GM03348 (cell line): ENCODE data around the gene DAZL.
A peak's percentile ranks its signal among the peaks of the same experiment; 100 is the strongest.

ENCODE experiments used
- DNase-seq: peaks from one replicate; pipeline ENCODE4 v3.0.0; 2012; ENCODE audit warnings: low spot score

DAZL gene

GRCh38 chr3:16595778-16596177 is 9.4 kb downstream of the DAZL start:
- no peak for DNase-seq

DNA sequence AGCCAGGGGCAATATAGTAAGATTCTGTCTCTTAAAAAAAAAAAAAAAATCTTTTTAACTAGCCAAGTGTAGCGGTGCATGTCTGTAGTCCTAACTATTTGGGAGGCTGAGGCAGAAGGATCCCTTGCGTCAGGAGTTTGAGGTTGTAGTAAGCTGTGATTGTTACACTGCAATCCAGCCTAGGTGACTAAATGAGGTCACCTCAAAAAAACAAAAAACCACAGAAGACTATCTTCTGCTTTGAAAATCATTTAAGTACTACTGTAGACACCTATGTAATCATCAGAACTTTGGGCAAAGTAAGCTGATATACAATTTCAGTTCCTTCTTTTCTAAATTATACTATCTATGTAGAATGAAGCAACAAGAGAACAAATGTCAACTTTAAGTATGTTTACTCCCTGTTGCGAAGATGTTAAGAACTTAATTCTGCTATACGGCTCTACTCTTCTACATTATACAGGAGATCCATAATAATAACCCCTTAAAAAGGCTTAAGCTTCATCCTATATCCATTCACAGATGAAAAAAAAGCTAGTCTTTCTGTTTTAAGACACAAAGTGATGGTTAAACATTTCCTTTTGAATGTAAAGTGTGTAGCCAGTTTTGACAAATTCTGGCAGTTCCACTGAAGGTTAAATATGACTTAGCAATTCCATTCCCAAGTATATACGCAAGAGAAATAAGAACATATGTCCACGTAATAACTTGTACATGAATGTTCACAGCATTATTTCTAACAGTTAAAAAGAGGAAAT is 15.2 kb downstream of the DAZL start:
- DNase-seq, result no peak

- DNase-seq, result no peak
Observed at GRCh38 chr3:16589120-16589519, 16.1 kb downstream of the DAZL start.

- DNase-seq, result no peak
Observed at GRCh38 chr3:16587681-16588060, 17.6 kb downstream of the DAZL start.

- no peak for DNase-seq
Observed at GRCh38 chr3:16587047-16587680, 18.1 kb downstream of the DAZL start.

DNA sequence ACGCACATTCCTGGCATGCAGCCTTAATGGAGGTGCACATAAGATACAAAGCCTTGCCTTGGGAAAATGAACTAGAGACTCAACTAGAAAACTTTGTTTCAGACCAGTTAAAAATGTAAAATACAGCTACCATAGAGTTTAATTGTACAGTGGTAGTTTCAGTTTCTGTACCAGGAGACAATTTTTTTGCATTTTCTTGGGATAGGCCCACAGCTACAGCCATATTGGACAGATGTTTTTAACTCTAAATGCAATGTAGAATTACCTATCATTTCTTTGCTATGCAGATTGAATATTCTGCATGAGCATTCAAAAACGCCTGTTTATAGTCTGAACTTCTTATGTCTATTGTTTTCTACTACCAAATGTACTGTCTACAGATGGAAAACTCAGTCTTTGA is 20.3 kb downstream of the DAZL start:
- DNase-seq, result no peak

DNA sequence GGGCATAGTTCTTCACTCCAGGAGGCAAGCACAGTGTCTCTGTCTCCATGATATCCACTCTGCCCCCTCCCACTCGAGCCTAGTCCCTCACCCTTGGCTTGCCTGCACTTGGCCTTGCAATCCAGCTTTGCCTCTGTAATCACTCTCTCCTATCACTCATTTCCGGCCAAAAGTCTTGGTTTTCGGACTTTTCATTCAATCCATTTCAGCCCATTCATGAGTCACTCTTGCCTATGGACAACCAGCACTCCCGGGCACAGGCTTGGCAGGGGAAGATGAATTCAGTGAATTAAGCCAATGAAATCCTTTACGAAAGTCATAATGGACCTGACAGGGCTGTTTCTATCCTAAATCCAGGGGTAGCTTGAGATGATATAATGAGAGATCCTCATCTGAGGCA is 21.7 kb downstream of the DAZL start:
- no peak for DNase-seq

DNA sequence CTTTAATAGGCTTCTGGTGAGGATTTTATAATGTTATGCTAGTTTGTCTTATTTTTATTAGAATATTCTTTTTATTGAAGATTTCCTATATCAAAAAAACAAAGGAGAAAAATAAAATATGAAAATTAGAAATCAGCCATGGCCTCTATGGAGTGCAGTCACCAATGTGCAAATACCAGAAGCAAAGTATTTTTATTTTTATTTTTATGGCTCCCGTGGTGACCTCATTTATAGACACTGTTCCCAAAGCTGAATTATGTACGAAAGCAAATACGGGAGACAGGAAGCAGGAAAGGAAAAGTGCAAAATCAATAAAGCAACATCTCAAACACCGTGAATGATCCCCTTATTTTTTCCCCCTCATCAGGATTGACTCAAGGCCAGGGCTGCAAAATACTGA is 35.1 kb downstream of the DAZL start:
- no peak for DNase-seq

DNA sequence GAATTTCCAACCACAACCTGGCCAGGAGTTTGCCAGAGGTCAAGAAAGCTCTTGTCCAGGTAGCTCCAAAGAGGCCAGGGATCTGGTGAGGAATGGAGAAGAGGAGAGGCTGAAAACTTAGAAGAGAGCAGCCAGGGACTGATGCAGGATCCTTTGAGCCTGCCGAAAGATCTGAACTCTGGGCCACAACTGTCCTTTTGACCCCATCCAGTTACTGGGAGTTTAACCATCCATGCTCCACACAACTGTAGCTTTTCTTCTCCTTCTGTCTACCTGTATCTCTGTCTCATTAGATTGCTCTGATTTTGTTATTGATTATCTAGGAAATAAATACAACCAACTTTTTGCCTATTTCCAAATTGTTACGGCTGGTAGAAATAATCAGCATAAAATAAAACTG is 36.7 kb downstream of the DAZL start:
- no peak for DNase-seq

DNA sequence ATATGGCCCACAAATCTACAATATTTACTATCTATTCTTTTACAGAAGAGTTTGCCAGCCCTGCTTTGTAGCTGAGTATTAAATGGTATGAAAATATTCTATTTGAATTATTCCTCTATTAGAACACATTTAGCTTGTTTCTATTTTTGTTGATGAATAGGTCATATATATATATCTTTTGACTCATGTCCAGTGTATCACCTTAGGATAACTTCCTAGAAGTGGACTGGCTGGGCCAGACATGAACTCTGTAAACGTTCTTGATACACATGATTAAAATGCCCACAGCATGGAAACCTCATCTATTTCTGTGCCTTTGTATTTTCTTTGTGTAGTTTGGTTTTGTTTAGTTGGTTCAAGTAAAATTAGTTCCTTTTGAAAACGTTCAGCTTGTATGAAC is 37.1 kb downstream of the DAZL start:
- no peak for DNase-seq

- DNase-seq, result no peak
Observed at GRCh38 chr3:16559653-16560365, 45.4 kb downstream of the DAZL start.

- no peak for DNase-seq
Observed at GRCh38 chr3:16554126-16554525, 51.1 kb downstream of the DAZL start.

- no peak for DNase-seq
Observed at GRCh38 chr3:16552757-16553156, 52.5 kb downstream of the DAZL start.

- no peak for DNase-seq
Observed at GRCh38 chr3:16551342-16551976, 53.8 kb downstream of the DAZL start.

GRCh38 chr3:16550676-16551341 is 54.4 kb downstream of the DAZL start:
- peak; percentile 80 for DNase-seq

- no peak for DNase-seq
Observed at GRCh38 chr3:16550305-16550675, 54.9 kb downstream of the DAZL start.

DNA sequence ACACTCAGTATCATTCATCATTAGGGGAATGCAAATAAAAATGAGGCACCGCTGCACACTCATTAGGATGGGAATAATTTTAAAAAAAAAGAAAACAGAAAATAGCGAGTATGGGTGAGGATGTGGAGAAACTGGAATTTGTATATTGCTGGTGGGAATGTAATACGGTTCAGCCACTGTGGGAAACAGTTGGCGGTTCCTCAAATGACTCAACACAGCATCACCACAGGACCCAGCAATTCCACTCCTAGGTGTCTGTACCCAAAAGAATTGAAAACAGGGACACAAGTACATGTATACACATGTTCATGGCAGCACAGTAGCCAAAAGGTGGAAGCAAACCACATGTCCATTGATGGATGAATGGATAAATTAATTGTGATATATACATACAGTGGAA is 56.5 kb downstream of the DAZL start:
- peak; percentile 31 for DNase-seq

DNA sequence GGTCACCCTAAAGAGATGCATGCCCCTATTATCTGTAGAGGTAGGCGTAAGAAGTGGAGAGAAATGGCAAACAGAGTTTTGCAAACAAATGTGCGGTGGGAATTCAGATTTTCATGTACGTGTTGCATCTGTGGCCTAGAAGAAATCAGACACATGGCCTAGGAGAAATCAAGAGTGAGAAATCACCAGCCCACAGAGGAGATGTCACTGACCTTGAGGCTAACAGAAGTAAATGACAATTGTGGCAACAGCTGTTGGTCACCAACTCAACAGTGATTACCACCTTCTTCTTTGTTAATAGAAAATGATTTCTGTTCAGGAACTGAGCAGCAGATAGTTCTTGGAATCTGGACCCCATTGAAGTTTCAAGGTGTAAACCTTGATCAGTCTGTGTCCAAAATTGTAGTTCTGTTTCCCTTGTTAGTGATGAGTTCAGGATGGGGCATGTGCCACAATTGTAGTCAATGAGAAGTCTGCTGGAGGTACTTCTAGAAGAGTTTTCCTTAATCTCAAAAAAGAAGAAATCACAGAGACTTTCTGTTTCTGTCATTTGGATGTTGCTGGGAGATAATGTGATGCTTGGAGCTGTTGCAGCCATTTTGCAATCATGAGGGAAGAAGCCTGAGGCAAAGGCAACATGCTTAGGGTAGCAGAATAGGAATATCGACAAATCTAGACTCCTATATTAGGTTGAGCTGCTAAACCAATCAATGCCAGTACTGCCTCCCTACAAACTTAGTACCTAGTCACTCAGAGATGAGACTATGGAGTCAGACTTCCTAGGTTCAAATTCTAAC is 57.5 kb downstream of the DAZL start:
- DNase-seq, result no peak

DNA sequence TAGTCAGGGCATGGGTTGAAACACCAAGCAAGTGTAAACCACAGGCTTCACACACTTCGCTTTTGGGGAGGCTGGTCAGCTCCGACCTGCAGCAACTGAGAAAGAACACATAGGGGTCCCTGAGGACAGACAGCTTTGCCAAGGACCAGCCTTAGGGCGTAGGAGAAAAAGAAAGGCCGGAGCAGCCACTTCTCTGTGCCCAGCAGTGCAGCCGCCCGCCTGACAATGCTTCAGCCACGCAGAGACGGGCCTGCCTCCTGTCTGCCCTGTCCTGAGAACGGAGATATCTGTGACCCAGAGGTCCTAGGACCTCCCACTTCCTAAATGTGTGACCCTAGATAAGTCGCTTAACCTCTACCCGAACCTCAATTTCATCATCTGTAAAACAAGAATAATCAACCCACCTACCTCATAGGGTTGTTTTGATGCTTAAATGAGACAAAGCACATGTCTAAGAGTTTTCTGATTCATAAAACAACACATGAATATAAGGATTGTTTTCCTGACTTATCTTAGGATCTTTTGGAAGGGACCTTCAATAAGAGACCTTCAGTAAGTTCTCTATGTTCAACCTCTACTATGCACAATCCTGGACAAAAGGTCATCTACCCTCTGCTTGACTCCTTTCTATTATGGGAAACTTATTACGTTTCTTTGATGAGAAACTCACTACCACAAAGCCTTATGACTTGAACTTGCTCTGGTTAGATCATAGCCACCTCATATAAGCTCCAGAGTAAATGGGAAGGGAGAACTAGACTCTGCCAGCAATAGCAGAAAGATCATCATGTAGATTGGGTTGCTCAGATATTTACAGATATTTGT is 58.8 kb downstream of the DAZL start:
- DNase-seq, result no peak

- no peak for DNase-seq
Observed at GRCh38 chr3:16545413-16546185, 59.6 kb downstream of the DAZL start.
